ENCODE measurements around the gene SPTLC2.

The SPTLC2 gene

DNA sequence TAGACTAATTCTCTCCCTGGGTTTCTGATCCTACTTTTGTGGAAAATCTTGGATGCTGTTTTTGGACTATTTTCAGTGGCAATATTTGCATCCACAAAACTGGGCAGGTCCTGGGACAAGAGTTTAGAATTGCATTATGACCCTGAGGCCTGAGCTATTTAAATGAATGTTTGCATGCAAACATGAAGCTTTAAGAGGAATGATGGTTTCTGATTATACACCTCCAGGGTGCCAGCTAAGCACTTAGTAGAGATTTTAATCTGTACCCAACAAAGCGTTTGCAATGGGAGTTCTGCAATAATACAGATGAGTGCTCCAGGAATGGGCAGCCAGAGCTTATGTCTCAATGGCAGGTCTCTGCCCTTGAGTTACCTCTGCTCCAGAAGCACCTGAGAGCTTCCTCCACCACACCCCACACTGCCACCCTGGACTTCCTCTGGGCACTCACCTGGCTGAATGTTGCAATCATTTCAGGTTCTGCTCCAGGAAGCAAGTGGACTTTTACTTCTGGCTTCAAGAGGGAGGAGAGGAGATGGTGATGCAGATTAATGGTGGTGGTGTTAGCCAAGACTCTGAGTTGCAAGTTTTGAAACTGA, 6.0 kb upstream of the SPTLC2 start:
- DNase-seq (ENCODE audit: low spot score): no peak

DNA sequence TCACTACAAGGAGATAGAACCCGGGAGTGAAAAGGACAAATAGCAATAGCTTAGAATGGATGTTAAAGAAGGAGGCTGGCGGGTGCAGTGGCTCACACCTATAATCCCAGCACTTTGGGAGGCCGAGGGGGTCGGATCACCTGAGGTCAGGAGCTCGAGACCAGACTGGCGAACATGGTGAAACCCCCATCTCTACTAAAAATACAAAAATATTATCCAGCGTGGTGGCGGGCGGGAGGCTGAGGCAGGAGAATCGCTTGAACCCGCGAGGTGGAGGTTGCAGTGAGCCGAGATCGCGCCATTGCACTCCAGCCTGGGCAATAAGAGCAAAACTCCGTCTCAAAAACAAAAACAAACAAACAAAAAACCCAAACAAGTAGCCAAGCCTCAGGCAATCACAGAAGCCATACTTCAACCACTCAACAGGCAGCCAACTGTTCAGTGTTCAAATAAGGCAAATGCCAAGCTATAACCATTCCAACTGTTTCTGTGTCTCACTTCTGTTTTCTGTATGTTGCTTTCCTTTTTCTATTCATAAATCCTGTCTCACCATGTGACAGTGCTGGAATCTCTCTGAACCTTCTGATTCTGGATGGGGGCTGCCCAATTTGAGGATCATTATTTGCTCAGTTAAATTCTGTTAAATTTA, 3.9 kb upstream of the SPTLC2 start:
- no peak for DNase-seq (ENCODE audit: low spot score)

DNA sequence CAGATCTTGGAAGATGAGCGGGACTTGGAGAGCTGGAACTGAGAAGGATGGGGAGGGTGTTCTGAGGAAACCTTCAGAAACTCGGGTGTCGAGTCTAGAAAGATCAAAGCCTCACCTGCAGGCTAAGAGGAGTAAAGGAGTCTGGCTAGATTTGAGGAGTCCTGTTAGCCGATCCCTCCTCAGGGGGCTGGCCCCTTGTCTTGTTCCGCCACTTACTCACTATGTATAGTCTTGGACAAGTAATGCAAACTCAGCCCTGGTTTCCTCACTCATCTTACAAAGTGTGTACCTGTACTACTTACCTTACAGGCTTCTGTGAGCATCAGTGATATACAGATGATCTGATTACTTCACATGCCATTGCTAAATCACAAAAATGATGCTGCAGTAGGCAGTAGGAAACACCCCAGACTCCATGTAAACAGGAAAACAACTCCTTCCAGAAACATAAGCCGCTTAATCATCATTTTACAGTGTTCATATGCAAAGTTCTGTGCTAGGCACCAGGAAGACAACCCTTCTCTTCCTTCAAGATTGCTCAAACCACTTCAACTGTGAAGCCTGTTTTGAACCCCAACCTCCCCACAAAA, 2.0 kb upstream of the SPTLC2 start:
- DNase-seq (ENCODE audit: low spot score): no peak

DNA sequence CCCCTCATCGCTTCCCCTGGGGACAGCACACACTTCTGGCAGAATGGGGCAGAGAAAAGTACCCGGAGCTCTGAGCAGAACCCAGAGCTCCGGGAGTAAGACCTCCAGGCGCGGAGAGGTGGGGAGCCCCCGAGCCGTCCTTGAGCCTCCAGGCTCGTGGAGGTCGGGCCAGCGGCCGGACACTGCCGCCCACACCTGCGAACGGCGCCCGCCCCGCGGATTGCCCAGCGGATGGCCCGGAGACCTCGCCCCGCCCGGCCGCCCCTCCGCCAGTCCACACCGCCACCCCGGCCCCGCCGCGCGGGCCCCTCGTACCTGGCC, 344 bp downstream of the SPTLC2 start:
- no peak for DNase-seq (ENCODE audit: low spot score)

DNA sequence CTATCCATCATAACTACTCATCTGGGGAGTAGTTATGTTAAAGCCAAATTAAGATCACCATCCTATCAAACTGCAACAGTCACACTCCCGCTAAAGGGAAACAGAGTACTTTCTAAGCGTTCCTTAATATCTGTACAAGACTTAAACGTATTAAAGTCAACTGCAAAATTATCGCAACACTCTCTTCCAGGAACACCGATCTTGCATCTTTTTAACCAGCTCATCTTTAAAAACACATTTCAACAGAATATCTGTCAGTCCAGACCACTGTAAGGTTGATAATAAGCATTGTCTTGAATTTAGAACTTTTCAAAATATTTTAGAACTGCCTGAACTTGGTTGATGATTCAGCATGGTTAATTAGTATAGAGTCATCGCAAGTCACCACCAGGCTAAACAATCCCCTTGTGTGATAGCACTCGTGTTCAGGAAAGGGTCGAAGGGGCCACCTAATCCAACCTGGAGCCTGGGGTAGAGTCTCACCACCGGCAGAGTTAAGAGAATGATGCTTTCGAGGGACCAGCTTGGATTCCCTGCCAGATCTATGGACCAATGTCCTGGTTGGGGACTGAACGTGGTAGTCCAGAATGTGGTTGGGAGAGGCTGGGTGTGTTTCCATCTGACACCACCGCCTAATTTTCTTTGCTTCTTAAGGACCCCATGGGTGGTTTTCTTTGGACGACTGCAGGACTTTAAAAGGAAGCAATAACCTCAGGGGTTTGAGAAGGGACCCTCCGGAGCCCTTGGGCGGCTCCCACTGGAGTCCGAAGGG, 890 bp downstream of the SPTLC2 start:
- DNase-seq (ENCODE audit: low spot score): peak; percentile 59

DNA sequence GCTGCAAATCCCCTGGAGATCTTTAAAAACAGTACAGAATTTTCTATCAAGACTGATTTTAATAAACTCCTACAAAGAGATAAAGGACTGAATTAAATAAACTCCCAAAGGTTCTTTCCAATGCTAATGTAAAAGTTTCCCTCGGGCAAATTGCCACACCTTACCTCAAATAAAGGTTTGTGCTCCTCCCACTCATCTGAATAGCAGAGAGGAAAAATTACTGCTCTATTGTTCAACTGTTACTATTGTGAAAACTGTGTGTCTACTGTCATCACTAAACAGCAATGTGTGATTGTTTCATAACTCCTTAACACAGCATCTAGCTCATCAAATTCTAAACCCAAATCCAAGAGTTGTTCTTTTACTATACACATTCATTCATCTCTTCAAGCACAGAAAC, 3.2 kb downstream of the SPTLC2 start:
- DNase-seq (ENCODE audit: low spot score): no peak

DNA sequence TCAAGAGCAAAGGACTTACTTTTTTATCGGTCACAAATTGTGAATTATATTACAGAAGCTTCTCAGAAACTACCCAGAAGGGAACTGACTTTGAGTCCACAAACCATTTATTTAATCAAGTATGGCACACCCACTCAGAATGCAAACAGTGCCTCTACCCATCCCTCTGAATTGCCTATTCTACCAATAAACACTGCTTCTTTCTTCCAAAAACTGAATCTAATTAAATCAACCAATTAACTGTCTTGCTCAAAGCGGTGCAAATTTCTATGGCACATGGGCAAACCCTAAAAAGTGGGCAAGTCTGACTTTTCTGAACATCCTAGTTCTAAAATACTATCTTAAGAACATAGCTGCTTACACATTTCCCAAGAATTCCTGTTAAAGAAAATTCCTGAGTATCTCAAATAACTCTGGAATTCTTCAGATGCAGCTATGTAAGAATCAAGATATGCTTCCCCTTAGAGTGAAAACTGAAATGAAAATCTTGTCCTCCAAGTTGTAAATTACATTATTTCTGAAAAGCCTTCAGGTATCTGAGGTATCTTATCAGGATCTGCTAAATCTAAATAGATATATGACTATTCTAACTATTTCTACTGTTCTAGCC, 4.3 kb downstream of the SPTLC2 start:
- no peak for DNase-seq (ENCODE audit: low spot score)

DNA sequence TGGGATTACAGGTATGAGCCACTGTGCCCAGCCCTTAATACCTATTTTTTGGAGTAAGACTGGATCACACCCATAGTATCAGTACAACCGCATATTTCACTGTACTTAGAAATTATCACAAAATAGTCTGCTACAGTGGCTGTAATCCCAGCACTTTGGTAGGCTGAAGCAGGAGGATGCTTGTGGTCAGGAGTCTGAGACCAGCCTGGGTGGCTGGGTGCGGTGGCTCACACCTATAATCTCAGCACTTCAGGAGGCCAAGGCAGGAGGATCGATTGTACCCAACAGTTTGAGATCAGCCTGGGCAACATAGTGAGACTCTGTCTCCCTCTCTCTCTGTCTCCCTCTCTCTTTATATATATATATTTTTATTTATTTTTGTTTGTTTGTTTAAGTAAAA, 5.9 kb downstream of the SPTLC2 start:
- DNase-seq (ENCODE audit: low spot score): no peak

DNA sequence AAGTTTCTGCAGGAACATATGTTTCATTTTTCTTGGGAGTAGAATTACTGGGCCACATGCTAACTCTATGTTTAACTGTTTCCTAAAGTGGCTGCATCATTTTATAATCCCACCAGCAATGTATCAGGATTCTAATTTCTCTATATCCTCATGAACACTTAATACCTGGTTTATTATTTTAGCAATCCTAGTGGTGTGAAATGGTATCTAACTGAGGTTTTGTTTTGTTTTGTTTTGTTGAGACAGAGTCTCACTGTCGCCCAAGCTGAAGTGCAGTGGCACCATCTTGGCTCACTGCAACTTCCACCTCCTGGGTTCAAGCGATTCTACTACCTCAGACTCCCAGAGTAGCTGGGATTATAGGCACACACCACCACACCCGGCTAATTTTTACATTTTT, 6.5 kb downstream of the SPTLC2 start:
- DNase-seq (ENCODE audit: low spot score): peak; percentile 27

DNA sequence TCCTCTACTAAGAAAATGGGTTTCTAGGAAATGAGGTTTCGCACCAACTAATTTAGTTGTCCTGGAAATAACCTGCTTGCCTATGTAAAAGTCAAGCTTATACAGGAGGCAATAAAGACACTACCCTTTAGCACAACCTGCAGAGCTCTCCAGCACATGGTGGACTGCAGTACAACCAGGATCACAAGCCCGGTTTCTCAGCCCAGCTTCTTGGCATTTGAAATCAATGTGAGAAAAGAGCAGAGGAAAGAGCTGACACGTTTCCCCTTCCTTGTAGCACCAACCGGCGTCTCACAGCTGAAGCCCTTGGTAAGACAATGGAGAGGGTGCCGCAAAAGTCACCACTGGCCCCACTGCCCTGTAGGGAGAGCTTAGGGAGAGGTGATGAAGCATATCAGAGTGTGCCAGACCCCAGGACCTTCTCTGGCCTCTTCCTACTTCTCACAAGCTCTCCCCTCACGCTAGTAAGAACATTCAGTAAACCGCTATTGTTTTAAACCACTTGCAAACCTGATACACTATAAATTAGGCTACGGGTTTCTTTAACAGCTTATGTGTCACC, 8.6 kb downstream of the SPTLC2 start:
- DNase-seq (ENCODE audit: low spot score): no peak

DNA sequence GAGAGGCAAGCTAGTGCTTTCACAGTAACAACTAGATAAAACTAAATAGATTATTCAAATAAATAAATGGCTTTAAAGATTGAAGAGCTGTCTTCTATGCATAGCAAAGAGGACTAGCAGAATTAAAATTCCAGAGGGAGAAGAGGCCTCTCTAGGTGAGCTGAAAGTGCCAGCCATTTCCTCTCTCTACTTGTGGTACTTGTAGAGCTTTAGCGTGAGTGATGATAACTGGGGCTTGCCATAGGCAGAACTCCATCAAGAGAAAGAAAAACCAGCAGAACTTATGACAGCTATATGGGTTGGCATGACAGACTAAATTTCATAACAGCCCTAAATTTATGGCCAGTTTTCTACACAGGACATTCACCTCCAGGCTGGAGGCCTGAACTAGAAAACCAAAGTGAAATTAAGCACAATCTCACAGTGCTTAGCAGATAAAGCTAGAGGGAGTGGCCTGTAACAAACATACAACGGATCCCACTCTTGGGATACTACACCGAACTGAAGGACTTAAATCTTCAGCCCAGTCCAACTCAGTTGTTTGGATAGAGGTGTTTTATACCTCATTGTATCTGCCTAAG, 11.0 kb downstream of the SPTLC2 start:
- DNase-seq (ENCODE audit: low spot score): no peak

DNA sequence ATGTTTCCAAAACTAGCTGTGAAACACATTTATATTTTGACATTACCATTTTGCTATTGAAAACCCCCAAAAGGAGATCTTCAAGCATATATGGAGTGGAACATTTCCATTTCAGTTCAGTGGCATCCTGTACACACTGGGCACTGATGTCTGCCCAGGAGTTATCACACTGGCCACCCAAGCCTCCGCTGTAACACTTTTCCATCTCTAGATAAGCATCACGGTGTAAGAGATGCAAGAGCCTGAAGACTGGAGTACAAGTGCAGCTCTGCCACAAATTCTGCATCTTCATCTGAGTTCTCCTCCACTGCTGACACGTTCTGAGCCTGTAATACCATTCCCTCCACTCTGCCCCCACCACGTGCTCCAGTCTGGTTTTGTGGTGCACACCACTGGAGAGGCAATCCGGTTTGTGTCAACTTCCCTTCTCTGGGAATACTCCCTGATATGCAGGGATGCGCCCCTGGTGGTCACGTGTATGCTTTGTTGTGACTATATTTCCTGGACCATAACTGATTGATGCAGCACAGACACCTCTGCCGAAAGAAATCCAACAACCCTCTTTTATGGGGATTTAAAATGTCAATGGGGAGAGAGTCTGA, 12.7 kb downstream of the SPTLC2 start:
- DNase-seq (ENCODE audit: low spot score): no peak

DNA sequence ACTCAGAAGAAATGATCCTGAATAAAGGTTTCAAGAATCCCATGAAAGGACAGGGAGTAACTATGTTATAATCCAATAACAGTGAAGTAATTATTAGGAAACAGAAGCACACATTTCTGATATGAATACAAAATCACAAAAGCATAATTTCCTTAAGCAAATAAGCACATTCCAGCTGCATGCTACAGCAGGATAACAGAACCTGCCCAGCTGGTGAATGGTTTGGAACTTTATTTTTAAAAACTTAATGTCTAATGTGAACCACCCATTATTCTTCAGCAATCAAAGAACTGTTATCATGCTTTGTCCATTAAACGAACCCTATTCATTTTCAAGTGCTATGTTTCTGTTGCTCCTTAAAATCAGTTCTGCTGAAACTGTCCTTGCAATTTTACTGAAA, 13.4 kb downstream of the SPTLC2 start:
- DNase-seq (ENCODE audit: low spot score): no peak

DNA sequence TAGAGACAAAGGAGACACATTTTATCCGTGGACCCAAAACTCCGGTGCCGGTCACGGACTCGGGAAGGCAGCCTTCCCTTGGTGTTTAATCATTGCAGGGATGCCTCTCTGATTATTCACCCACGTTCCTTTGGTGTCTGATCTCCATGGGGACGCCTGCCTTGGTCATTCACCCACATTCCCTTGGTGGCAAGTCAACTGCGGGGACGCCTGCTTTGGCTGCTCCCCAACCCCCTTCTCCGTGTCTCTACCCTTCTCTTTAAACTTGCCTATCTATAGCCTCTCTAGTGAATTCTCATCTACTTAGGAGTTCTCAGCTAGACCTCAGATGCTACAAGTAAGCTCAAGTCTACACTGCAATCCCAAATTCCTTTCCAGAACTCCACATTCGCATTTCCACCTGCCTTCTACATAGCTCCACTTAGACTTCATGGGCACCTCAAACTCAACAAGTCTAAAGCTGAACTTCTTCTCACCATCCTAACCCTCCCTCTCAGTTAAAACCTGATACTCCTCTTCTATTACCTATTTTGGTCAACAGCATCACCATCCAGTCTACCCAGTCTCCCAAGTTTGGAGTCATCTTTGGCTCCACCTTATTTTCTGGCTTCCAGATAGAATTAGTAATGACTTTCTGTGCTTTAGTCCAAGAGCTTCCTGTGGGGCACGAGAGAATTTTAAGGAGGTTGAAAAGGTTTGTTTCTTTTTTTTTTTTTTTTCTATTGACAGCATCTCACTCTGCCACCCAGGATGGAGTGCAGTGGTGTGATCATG, 14.4 kb downstream of the SPTLC2 start:
- no peak for DNase-seq (ENCODE audit: low spot score)

DNA sequence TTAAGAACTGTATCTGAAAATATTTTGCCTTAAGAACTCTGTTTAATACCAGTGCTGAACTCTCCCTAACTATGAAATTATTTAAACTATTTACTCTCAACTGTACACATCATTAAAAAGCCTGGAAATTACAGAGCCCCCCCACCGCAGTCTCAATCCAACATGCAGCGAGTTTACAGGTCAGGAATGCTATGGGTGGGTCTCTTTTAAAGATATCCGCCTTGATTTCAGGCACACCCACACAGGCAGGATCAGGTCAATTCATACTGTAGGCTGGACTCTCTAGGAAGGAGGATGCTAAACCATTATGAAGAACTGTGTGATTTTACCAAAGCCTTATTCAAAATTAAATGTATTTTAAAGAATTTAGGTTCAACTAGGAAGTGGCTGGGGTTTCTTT, 16.5 kb downstream of the SPTLC2 start:
- no peak for DNase-seq (ENCODE audit: low spot score)

DNA sequence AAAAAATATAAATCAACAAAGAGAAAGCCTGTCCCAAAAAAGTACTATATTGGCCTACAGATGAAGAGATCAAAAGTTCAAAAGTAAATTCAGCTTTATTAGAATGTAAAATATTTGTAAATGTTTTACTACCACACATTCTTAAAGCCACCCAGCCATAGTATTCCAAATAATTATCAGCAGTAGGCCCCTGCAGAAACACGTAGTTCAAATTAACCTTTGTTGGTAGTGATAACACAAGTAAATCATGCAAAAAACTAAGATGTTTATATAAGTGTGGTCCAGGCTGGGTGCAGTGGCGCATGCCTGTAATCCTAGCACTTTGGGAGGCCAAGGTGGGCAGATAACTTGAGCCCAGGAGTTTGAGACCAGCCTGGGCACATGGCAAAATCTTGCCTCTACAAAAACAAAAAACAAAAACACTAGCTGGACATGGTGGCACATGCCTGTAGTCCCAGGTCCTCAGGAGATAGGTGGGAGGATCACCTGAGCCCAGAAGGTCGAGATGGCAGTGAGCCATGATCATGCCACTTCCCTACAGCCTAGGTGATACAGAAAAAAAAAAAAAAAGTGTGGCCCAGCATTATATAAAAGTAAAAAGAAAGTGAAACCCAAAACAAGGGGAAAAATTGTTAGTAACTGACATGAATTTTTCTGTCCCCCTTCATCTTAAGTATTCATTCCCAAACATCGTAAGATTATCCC, 17.9 kb downstream of the SPTLC2 start:
- DNase-seq (ENCODE audit: low spot score): peak; percentile 27

DNA sequence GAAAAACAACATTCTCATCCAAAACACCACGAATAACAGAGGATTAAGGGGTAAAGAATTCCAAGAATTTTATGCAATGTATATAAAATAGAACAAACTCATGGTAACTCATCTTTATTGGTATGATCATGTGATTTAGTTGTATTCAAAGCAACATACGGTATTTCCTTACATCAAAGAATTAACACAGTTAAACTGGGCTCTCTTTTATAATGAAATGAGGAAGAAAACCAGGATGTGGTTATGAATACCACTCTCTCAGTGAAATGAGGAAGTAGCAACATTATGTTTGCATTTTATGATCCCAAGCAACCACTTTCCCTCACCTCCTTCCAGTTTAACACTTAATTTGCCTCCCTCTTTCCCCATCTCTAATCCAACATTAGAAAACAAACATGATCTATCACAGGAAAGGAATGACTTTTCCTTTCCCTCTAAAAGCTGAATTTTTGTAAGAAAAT, 22.9 kb downstream of the SPTLC2 start:
- DNase-seq (ENCODE audit: low spot score): peak; percentile 84

DNA sequence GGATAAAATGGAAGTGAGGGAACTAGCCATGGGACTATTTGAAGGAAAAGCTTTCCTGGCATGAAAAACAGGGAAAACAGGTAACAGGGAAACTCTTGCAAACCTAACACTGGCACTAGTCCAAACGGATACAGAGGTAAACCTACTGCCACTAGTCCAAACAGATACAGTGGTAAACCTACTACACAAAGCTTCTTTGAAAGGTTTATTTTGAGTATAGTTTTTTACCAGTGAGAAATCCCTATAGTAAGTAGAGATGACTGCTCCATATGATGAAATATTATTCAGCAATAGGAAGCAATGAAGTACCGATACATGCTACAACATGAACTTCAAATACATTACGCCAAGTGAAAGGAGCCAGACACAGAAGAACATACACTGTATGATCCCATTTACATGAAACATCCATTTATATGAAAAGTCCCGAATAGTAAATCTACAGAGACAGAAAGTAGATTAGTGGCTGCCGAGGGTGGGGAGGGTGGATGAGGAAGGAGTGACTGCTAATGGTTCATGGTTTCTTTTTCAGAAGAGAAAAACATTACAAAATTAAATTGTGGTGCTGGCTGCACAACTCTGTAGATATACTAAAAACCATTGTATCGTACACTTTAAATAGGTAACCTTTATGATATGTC, 25.5 kb downstream of the SPTLC2 start:
- no peak for DNase-seq (ENCODE audit: low spot score)

DNA sequence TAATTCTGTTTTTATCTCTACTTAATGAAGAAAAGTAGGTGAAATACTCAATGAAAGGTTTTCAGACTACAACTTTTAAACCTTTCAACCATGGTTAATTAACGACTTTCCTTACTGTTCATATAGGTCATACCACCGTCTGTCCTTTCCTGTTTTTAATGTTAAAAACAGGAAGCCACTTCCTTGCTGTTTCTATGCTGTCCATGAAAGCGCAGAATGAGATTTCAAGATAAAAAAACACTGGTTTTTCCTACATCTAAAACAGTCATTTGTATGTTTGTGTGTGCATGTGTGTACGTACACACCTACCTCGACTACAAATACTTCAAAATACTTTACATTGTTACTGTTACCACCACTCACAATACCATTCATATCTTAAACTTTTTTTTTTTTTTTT, 27.3 kb downstream of the SPTLC2 start:
- no peak for DNase-seq (ENCODE audit: low spot score)

All from NAMALWA (cell line).